ENCODE results near the gene TGM5. TPM values are rescaled to one million over a fixed set of nuclear protein-coding genes. Genes with fewer than 3 reads are reported as not detected.

TGM5 gene
- total and polyA plus RNA-seq, 2 donors (not counting 3 experiments of a cell fraction or from before 2014, with no cell fraction given), result not detected

DNA sequence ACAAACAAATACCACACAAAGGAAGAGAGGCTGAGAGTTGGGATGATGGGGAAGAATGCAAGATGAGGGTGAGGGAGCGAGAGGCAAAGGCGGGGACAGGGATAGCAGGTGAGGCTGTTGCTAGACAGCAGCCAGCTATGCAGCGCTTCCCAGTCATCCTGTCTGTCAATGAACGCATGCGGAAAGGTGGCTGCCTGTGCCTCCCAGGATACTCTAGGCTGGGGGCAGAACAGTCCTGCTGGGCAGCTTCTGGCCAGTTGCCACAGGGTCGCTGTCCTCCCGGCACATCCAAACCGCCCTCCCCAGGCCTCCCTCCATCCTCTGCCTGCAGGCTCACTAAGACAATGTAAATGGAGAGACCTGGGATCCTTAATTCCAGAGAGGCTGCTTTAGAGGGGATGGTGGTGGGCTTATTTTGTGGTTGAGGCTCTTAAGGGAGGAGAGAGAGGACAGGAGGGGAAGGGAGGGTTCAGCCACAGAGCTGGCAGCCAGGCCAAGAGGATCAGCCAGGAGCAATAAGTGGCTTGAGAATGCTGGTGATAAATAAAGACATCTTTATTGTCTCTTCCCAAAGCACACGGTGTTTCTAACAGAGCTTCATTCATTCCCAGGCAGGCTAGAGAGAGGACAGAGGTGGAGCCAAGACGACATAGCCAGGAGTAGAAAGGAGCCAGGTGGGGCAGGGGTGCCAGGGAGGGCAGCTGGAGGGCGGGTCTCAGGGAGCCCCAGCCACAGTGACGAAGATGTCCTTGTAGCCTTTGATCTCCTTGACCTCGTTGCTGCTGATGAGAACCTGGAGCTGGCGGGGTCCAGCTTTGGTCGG is 9.2 kb upstream of the TGM5 start:
- H3K4me1 ChIP-seq (ENCODE audit: control insufficient read depth, extremely low read depth, insufficient read depth, low read length), result no peaks in the 10 kb centered on the region
- intact Hi-C loops (cut with micrococcal nuclease) (no loop called here), dilution Hi-C loops (cut with MboI; ENCODE audit: extremely low pct_ligation_motif_present, low sequenced_read_pairs) (no loop called here)
- no peaks in the 10 kb centered on the region for H4K20me1 ChIP-seq (replicated peaks; ENCODE audit: control insufficient read depth, extremely low read depth, insufficient read depth, low read length)
- no peak overlapping the region for H2AFZ ChIP-seq (ENCODE audit: low read depth, low read length)
- H3K9me3 ChIP-seq (replicated peaks; ENCODE audit: control insufficient read depth, insufficient read depth, low read length), result no peaks in the 10 kb centered on the region
- CTCF ChIA-PET, result interaction anchor here (0.8 to 3.2 kb wide), 4 partner anchors 10 to 57 kb away, joined by 3 to 25 read pairs (median 10); no protein-coding TSS in a partner anchor
- POLR2A ChIA-PET, result no interaction called here
- H3K4me2 ChIP-seq (ENCODE audit: insufficient read depth, low read length), result no peak overlapping the region
- H3K9ac ChIP-seq (replicated peaks; ENCODE audit: extremely low read depth, insufficient read depth, low read length), result no peak overlapping the region
- FAIRE-seq, result no peak
- H3K27me3 ChIP-seq (ENCODE audit: control insufficient read depth in 2 of 2, insufficient read depth in 2 of 2, low read length in 2 of 2), result peaks cover 0 to 4% of the 10 kb centered on the region in 2 experiments
- BruUV-seq (replicated peaks), result no TSS peak
- no peak overlapping the region for H3K27ac ChIP-seq (ENCODE audit: insufficient read depth, low read depth, low read length)
- no peak overlapping the region for H3K4me3 ChIP-seq (replicated peaks in 1 of 3; ENCODE audit: insufficient read depth in 1 of 3, low read depth in 1 of 3, low read length in 3 of 3)
- no peaks in the 10 kb centered on the region for H3K36me3 ChIP-seq (ENCODE audit: control insufficient read depth in 2 of 2, extremely low read depth in 1 of 2, insufficient read depth in 2 of 2, low read length in 2 of 2)
- DNase-seq (ENCODE audit: low read depth, low spot score), result no peak
- H3K79me2 ChIP-seq (ENCODE audit: control insufficient read depth, insufficient read depth, low read length), result no peaks in the 10 kb centered on the region
- no peaks in the 10 kb centered on the region for H3K9me1 ChIP-seq (replicated peaks; ENCODE audit: control insufficient read depth, extremely low read depth, insufficient read depth, low read length)
- no peak for TF ChIP-seq GATA2 (IDR thresholded peaks at IDR 0.05; ENCODE audit: insufficient read depth, insufficient read length, low read depth, low read length)
- TF ChIP-seq MYC (IDR thresholded peaks at IDR 0.05; ENCODE audit: low read depth, low read length), result no peak
- TF ChIP-seq, protein P1, sequence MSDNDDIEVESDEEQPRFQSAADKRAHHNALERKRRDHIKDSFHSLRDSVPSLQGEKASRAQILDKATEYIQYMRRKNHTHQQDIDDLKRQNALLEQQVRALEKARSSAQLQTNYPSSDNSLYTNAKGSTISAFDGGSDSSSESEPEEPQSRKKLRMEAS (IDR thresholded peaks at IDR 0.05; ENCODE audit: insufficient read depth, insufficient read length), result no peak
- TF ChIP-seq POLR2A (IDR thresholded peaks at IDR 0.05; ENCODE audit: low read depth, low read length), result no peak
- TF ChIP-seq, protein P2, sequence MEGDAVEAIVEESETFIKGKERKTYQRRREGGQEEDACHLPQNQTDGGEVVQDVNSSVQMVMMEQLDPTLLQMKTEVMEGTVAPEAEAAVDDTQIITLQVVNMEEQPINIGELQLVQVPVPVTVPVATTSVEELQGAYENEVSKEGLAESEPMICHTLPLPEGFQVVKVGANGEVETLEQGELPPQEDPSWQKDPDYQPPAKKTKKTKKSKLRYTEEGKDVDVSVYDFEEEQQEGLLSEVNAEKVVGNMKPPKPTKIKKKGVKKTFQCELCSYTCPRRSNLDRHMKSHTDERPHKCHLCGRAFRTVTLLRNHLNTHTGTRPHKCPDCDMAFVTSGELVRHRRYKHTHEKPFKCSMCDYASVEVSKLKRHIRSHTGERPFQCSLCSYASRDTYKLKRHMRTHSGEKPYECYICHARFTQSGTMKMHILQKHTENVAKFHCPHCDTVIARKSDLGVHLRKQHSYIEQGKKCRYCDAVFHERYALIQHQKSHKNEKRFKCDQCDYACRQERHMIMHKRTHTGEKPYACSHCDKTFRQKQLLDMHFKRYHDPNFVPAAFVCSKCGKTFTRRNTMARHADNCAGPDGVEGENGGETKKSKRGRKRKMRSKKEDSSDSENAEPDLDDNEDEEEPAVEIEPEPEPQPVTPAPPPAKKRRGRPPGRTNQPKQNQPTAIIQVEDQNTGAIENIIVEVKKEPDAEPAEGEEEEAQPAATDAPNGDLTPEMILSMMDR (IDR thresholded peaks at IDR 0.05; ENCODE audit: extremely low read depth in 1 of 2, insufficient read depth in 1 of 2, low read depth in 1 of 2, low read length in 2 of 2), result no peak
- TF ChIP-seq FOS (IDR thresholded peaks at IDR 0.05; ENCODE audit: borderline replicate concordance, insufficient read depth, low read length), result no peak
- TF ChIP-seq JUN (IDR thresholded peaks at IDR 0.05; ENCODE audit: borderline replicate concordance, insufficient read depth, insufficient read length, low read depth), result no peak
- TF ChIP-seq POLR2AphosphoS5 (IDR thresholded peaks at IDR 0.05; ENCODE audit: insufficient read depth, low read depth, low read length), result no peak
- no peak for TF ChIP-seq EZH2 (IDR thresholded peaks at IDR 0.05; ENCODE audit: borderline replicate concordance, low read depth, low read length, severe bottlenecking)
